Measurements from ENCODE around the gene SYT7.

DNA sequence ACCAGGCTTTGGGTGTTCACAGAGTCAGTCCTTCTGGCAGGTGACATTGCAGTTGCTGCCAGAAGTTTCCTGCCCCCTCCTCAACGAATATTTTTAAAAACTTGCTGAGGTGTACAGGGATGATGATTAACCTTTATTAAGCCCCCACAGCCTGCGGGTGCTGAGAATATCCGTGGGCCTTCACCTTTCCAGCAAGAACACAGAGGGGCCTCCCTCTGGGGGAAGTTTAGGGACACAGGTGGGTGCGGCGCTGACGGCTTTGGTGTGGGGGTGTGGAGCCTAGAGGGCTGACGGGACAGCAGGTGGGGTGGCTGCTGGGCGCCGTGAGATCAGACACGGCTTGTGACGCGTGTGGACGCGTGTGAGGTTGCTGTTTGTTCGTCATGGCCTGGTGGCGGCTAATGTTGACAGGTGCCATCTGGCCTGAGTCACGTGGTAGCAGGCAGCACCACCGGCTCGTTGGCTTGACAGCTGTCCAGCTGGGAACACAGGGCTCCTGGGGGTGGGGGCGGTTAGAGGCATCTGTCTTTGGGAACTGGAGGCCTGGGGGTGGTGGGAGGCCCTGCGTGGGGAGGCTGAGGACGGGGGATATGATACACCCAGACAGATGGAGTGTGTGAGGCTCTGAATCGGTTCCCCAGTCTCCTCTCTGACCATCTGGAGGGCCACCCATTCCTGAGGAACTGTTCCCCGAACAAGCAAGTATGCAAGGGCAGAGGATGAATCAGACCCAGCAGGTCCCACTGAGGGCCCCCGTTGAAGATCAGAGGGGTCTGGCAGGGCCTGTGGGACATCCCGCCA is 84.9 kb downstream of the SYT7 start:
- TF ChIP-seq, protein P1, sequence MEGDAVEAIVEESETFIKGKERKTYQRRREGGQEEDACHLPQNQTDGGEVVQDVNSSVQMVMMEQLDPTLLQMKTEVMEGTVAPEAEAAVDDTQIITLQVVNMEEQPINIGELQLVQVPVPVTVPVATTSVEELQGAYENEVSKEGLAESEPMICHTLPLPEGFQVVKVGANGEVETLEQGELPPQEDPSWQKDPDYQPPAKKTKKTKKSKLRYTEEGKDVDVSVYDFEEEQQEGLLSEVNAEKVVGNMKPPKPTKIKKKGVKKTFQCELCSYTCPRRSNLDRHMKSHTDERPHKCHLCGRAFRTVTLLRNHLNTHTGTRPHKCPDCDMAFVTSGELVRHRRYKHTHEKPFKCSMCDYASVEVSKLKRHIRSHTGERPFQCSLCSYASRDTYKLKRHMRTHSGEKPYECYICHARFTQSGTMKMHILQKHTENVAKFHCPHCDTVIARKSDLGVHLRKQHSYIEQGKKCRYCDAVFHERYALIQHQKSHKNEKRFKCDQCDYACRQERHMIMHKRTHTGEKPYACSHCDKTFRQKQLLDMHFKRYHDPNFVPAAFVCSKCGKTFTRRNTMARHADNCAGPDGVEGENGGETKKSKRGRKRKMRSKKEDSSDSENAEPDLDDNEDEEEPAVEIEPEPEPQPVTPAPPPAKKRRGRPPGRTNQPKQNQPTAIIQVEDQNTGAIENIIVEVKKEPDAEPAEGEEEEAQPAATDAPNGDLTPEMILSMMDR (IDR thresholded peaks at IDR 0.05; ENCODE audit: borderline replicate concordance, extremely low read depth, low read length, poor library complexity, severe bottlenecking): no peak
- TF ChIP-seq EZH2 (IDR thresholded peaks at IDR 0.05; ENCODE audit: borderline replicate concordance, low read depth, low read length, severe bottlenecking): no peak

All from DND-41 (cell line).